AG09319 (cell line): ENCODE measurements around the gene RNF220.

Experiments
- DNase-seq: peaks from one replicate; pipeline ENCODE4 v3.0.0-alpha.2; 2010; ENCODE audit warnings: low read depth; ENCODE audit errors: extremely low read depth
- TF ChIP-seq, protein P1 (sequence below): IDR thresholded peaks from 2 replicates; pipeline ENCODE4 v1.5.1; 2011; ENCODE audit warnings: low read depth, mild to moderate bottlenecking, inconsistent platforms, low read length, moderate library complexity

Gene RNF220

DNA sequence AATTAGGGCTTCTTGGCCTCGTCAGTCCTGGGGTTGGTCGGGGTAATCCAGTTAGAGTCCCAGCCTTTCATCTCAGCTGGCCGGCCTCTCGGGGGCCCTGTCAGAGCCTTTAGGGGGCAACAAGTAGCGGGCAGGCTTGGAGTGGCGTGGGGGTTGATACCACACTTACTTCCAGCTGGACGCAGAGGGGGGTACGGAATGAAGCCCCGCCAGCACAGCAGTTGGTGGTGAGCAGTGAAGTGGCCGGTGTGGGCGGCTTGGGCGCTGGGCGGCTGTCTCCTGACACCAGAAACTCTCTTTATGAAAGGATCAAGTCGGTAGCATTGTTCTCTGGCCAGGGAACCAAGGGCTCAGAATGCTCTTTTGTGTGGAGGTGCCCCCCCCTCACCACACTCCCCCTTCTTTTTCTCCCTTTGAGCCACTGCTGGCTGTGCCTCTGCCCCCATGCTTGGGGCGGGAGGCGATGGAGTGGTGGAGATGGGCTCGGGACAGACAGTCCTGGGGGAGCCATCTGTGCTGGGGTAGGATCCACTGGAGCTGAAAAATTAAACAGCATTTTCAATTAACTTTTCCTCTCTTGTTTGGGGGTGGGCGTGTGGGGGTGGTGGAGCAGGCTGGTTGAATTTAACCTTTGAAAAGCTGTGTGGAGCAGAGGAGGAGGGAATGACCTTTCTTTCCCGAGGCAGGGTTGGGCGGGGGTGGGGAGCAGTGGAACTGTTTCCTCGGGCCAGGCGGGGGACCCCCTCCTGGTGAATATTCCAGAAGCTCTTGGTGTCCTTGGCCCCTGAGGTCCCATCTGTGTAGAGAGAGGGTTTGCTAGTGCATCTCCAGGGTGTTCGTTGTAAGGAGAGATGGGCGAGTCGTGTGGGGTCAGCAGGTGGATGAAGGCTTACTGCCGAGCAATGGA is 102.7 kb downstream of the RNF220 start:
- TF ChIP-seq, protein P1, sequence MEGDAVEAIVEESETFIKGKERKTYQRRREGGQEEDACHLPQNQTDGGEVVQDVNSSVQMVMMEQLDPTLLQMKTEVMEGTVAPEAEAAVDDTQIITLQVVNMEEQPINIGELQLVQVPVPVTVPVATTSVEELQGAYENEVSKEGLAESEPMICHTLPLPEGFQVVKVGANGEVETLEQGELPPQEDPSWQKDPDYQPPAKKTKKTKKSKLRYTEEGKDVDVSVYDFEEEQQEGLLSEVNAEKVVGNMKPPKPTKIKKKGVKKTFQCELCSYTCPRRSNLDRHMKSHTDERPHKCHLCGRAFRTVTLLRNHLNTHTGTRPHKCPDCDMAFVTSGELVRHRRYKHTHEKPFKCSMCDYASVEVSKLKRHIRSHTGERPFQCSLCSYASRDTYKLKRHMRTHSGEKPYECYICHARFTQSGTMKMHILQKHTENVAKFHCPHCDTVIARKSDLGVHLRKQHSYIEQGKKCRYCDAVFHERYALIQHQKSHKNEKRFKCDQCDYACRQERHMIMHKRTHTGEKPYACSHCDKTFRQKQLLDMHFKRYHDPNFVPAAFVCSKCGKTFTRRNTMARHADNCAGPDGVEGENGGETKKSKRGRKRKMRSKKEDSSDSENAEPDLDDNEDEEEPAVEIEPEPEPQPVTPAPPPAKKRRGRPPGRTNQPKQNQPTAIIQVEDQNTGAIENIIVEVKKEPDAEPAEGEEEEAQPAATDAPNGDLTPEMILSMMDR = no peak
- no peak for DNase-seq

- DNase-seq = no peak
- TF ChIP-seq, protein P1 = no peak
Observed at GRCh38 chr1:44508397-44508745, 103.3 kb downstream of the RNF220 start.

- DNase-seq = no peak
- TF ChIP-seq, protein P1 = no peak
Observed at GRCh38 chr1:44511363-44511762, 106.3 kb downstream of the RNF220 start.

DNA sequence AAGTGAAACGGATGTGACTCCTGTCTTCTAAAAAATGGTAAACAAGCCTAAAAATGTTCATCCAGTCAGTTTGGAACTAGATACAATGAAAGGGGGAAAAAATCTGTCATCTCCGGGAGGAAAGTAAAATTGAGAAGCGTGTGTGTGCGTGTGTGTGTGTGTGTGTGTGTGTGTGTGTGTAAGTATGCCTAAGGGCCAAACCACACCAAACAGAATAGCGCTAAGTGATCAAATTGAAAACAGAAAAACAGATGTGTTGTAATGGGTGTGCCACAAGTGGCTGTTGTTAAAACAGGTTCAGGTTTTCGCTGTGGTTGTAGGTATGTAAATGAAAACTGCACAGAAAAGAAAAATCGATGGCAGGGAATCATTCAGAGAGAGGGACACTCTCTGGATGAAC is 106.7 kb downstream of the RNF220 start:
- TF ChIP-seq, protein P1 = no peak
- DNase-seq = no peak

- no peak for DNase-seq
Observed at GRCh38 chr1:44512313-44512885, 107.3 kb downstream of the RNF220 start.

DNA sequence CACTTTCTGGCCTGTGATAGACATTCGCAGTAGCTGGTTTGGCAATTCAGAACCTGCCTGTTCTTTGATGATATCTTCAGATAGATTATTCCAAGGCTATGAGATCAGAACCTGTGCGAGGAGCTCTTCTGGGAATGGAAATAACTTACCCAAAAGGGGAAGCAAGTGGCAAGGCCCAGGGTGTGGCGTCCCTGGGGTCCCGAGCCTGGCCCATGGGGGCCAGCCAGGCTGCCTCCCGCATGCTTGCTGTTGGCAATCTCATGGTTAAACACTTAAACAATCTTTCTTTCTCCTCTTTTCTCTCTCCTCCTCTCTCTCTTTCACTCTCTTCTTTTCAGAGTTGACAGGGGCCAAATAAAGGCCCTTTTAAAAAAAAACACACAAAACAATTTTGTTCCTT is 108.1 kb downstream of the RNF220 start:
- DNase-seq = no peak
- TF ChIP-seq, protein P1 = no peak

More at GRCh38 chr1:44512313-44512885, 107.3 kb downstream of the RNF220 start:
- TF ChIP-seq, protein P1 = no peak

DNA sequence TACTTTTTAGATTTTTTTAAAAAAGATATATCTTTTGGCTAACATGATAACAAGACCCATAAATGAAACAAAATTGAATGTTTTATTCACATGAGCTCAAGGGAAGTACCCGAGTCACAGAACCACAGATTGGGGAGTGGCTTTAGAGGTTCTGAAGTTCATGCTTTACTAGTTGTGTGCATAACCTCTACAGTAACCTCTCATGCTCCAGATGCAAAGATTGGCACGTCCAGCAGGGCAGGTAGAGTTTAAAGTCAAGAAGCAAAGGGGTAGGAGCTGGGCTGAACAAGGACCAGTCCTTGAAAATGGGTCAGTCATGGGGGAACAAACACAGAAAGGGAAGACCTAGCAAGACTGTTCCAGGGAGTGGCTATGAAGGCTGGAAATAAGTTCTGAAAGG is 109.6 kb downstream of the RNF220 start:
- no peak for DNase-seq
- TF ChIP-seq, protein P1 = no peak
